ENCODE measurements around the gene ILDR2. TPM values are rescaled to one million over a fixed set of nuclear protein-coding genes. Genes with fewer than 3 reads are reported as not detected.

Gene ILDR2
- total RNA-seq, 1 donor from 2014 or later: 2.7 TPM

DNA sequence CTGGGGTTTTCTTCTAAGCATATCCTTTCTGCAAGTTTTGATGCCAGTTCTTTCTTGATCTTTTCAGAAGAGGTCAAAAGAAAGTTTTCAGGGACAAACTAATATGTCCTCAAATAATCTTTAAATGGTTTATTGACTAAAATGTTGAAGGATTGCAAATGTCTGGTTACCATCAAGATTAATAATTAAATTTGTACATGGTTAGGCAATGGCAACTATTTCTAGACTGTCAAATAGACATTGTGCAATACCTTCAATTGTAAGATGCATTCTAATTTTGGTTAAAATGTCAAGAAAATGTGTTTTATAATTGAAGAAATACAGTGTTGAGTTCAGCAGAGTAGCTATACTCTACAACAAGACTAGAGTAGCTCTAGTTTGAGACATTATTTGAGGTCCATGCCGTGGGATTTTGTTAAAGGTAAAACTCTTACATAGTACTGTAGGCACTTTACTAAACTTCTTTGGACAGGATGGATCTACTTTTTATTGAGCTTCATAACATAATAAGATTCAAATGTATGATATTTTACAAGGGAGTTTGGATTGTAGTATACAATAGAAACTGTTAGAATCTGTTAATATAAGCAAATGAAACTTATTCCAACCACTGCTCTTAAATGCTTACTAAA lies 36.3 kb upstream of the ILDR2 start:
- no peaks in the 10 kb centered on the region for H3K4me1 Mint-ChIP-seq (ENCODE audit: low read depth)
- DNase-seq (ENCODE audit: low spot score): no peak
- no peak for TF ChIP-seq CTCF (IDR thresholded peaks at IDR 0.05)
- peaks cover 74% of the 10 kb centered on the region for H3K27me3 Mint-ChIP-seq (ENCODE audit: low read depth)
- no peak overlapping the region for H3K4me3 Mint-ChIP-seq (ENCODE audit: unreplicated experiment)
- peaks cover under 1% of the 10 kb centered on the region for H3K36me3 Mint-ChIP-seq (ENCODE audit: low read depth)
- no peak overlapping the region for H3K27ac Mint-ChIP-seq (ENCODE audit: unreplicated experiment)
- peaks cover 7% of the 10 kb centered on the region for H3K9me3 Mint-ChIP-seq (ENCODE audit: low read depth)

DNA sequence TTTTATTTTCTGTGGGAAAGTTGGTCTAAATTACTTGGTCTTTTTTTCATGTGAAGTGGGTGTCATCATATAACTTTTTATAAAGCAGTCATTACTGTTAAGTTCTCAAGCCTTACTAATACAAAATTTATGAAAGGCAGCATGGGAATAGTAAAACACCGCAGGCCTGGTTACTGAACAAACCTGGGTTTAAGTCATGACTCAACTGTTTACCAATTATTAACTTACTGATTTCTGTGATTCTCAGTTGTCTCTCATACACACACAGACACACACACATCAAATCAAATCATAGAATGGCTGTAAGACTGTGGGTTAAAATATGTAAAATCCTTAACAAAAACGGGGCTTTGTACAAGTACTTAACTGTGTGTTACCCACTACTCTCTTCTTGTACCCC lies 28.4 kb upstream of the ILDR2 start:
- peaks cover 16% of the 10 kb centered on the region for H3K9me3 Mint-ChIP-seq (ENCODE audit: low read depth)
- no peak for DNase-seq (ENCODE audit: low spot score)
- H3K27ac Mint-ChIP-seq (ENCODE audit: unreplicated experiment): no peak overlapping the region
- TF ChIP-seq CTCF (IDR thresholded peaks at IDR 0.05): no peak
- no peak overlapping the region for H3K4me3 Mint-ChIP-seq (ENCODE audit: unreplicated experiment)
- peaks cover 46% of the 10 kb centered on the region for H3K27me3 Mint-ChIP-seq (ENCODE audit: low read depth)
- peaks cover 1% of the 10 kb centered on the region for H3K36me3 Mint-ChIP-seq (ENCODE audit: low read depth)
- H3K4me1 Mint-ChIP-seq (ENCODE audit: low read depth): no peaks in the 10 kb centered on the region

DNA sequence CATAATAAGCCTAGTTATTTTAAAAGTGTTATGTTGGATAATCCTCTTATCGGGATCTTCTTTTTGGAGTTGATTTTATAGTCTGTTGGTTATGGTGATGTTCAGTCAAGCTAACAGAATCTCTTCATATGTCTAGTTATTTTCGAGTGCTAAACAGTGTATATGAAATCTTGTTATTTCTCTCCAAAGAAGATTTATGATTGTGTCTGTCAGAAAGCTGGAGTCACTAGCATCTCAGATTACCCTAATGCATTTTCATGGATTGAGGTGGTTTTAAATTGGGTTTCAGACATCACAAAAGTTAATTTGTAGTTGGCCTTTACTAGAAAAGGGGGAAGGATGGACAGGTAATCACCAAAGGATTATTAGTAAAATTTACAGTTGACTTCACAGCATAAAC lies 27.0 kb upstream of the ILDR2 start:
- Mint-ChIP-seq H3K27me3 (ENCODE audit: low read depth) (peaks cover 46% of the 10 kb centered on the region), H3K27ac (ENCODE audit: unreplicated experiment) (no peak overlapping the region), H3K9me3 (ENCODE audit: low read depth) (peaks cover 16% of the 10 kb centered on the region), H3K36me3 (ENCODE audit: low read depth) (peaks cover 1% of the 10 kb centered on the region), H3K4me1 (ENCODE audit: low read depth) (no peaks in the 10 kb centered on the region), H3K4me3 (ENCODE audit: unreplicated experiment) (no peak overlapping the region)
- no peak for DNase-seq (ENCODE audit: low spot score)
- no peak for TF ChIP-seq CTCF (IDR thresholded peaks at IDR 0.05)

DNA sequence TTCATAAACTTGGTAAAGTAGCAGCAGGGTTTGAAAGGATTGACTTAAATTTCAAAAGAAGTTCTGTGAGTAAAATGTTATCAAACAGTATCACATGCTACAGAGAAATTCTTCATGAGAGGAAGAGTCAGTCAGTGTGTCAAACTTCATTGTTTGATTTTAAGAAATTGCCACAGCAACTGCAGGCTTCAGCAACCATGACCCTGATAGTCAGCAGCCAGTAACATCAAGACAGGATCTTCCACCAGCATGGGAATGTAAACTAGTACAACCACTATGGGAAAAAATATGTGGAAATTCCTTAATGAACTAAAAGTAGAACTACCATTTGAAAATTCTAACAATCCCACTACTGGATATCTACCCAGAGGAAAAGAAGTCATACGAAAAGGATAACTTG lies 25.2 kb upstream of the ILDR2 start:
- peaks cover 16% of the 10 kb centered on the region for H3K9me3 Mint-ChIP-seq (ENCODE audit: low read depth)
- no peak for TF ChIP-seq CTCF (IDR thresholded peaks at IDR 0.05)
- no peak overlapping the region for H3K27ac Mint-ChIP-seq (ENCODE audit: unreplicated experiment)
- H3K27me3 Mint-ChIP-seq (ENCODE audit: low read depth): peaks cover 50% of the 10 kb centered on the region
- H3K4me3 Mint-ChIP-seq (ENCODE audit: unreplicated experiment): no peak overlapping the region
- no peaks in the 10 kb centered on the region for H3K4me1 Mint-ChIP-seq (ENCODE audit: low read depth)
- no peak for DNase-seq (ENCODE audit: low spot score)
- peaks cover 1% of the 10 kb centered on the region for H3K36me3 Mint-ChIP-seq (ENCODE audit: low read depth)

DNA sequence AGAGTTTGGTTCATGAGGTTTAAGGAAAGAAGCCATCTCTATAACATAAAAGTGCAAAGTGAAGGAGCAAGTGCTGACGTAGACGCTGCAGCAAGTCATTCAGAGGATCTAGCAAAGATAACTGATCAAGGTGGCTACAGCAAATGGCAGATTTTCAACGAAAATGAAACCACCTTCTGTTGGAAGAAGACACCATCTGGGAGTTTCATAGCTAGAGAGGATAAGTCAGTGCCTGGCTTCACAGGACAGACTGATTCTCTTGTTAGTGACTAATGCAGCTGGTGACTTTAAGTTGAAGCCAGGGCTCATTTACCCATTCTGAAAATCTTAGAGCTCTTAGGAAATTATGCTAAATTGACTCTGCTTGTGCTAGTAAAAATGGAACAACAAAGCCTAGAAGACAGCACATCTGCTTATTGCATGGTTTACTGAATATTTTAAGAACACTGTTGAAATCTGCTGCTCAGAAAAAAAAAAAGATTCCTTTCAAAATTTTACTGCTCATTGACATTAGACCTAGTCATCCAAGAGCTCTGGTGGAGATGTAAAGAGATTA lies 24.2 kb upstream of the ILDR2 start:
- TF ChIP-seq CTCF (IDR thresholded peaks at IDR 0.05): no peak
- peaks cover 45% of the 10 kb centered on the region for H3K27me3 Mint-ChIP-seq (ENCODE audit: low read depth)
- peaks cover 1% of the 10 kb centered on the region for H3K36me3 Mint-ChIP-seq (ENCODE audit: low read depth)
- no peak overlapping the region for H3K27ac Mint-ChIP-seq (ENCODE audit: unreplicated experiment)
- no peak for DNase-seq (ENCODE audit: low spot score)
- no peaks in the 10 kb centered on the region for H3K4me1 Mint-ChIP-seq (ENCODE audit: low read depth)
- peaks cover 16% of the 10 kb centered on the region for H3K9me3 Mint-ChIP-seq (ENCODE audit: low read depth)
- H3K4me3 Mint-ChIP-seq (ENCODE audit: unreplicated experiment): no peak overlapping the region
